ENCODE measurements around the gene CFAP43.

GRCh38 chr10:104281694-104282093, 49.5 kb upstream of the CFAP43 start:
- no peak for TF ChIP-seq CTCF (IDR thresholded peaks at IDR 0.05; ENCODE audit: poor library complexity)
- no peak for TF ChIP-seq EZH2 (IDR thresholded peaks at IDR 0.05; ENCODE audit: borderline replicate concordance)

All from hepatocyte (in vitro differentiated cells).